ENCODE results near the gene LARGE1.

Gene LARGE1

DNA sequence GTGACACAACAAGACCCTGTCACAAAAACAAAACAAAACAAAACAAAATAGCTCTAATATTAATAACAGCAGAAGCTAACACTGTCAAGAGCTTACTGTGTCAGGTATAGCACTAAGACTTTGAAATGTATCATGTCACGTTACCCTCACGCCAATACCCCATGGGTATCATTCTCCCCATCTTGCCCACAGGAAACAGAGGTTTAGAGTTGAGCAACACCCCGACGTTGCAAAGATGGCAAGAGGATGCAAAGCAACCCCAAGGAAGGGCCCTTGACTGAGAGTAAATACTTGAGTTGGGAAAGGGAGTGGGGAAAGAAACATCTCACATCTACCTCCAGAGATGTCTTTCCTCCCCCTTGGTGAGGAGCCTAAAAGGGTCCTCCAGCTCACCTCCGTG is 366.8 kb downstream of the LARGE1 start:
- DNase-seq, result peak in 1 of 5 experiments; percentile 94

DNA sequence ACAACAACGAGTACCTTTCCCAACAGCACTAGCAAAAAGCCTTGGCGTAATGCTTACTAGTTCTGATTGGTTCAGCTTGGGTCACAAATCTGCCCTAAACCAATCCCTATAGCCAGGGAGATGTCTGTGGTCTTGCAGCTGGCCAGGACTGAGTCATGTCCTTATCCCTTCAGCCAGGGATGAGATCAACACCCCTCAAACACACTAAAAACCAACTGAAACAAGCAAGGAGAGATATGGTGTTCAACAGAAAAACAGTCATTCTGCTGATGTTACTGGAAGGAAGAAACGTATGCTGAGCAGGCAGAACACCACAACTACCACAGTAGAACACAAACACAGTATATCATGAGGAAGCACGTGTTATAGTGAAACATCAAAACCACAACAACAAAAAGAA is 375.6 kb downstream of the LARGE1 start:
- DNase-seq, result peak in 1 of 5 experiments; percentile 95

DNA sequence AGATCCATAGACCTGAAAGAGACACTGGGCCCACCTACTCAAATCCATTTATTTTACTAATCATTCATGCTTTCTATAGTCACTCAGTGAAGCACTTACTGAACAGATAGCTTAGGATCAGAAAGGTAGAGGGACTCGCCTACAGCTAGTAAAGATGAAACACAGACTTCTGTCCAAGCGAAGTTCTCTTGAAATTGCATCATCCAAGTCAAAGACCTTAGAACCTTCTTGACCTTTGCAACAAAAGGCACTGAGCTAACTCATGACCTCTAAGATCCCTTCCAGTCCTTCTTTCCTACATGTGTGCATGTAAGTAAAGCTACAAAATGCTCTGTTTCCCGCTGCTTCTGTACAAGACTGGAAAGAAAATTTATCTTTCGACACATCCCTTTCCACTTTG is 377.6 kb downstream of the LARGE1 start:
- DNase-seq, result no peak

DNA sequence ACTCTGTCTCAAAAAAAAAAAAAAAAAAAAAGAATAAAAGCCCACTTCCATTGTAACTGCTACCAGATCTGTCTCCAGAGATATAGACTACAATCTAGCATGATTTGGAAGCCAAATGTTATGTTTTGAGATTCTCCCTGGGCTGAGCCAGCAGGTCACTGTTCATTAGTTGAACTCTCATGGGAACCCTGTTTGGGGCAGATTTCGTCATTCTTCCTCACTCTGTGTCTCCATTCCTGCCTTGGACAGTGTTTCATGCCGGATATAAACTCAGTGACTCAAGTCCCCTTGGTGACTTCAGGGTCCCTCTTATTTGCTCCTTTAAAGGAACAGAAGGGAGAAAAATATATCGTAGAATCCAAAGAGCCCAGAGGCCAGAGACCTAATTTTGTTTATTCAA is 378.1 kb downstream of the LARGE1 start:
- DNase-seq, result no peak

DNA sequence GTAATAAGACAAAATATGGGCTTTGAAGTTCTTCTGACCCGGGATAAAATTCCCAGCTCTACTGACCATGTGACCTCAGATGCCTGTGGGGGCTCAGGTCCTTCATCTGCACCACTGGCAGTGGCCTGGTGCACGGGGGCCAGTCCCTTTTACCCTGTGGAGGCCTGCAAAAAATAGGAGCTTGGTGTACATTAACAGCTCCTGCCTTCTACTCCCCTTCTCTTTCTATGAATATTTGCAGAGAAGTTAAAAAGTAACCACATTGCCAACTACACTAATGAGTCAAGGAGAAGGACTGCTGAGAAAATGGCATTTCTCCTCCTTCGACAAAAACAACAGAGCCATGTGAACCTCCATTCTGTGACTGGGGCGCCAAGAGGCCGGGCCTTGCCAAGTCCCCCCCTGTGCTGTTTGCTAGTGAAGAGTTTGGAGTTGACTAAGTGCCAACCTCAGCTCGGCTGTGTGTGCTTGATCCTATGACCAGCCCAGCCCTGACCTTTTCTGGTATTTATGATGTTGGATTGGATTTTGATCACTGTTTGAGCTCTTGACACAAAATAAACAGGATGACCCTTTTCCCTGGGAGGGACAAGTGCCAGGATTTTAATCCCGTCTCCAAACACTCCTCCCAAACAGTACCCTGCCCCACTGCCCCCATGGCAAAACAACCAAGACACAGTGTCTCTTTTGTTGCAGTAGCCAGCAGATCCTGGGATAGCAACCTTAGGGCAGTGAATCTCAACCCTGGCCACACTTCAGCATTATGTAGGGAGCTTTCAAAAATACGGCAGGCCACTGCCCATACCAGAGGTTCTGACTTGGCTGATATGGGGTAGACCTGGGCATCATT is 380.1 kb downstream of the LARGE1 start:
- DNase-seq, result no peak

DNA sequence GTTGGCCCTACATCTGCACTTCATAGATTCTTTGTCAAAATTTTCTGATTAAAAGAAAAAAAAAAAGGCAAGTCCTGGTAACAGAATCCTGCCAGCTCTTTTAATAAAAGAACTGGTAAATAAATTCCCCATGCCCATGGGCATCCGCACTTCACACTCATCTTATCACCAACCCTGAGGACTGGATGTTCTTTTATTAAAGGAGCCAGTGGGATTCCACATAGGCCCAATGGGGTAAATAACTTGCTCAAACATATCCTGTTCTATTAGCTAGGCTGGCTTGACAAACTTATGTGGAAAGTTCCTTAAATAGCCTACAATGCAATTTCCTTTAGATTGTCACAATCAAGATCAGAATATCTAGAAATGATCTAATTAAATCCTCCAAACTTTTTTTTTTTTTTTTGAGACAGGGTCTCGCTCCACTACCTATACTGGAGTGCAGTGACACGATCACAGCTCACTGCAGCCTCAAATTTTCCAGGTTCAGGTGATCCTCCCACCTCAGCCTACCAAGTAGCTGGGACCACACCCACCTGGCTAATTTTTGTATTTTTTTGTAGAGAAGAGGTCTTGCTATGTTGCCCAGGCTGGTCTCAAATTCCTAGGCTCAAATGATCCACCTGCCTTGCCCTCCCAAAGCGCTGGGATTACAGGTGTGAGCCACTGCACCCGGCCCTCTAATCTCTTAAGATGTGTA is 380.9 kb downstream of the LARGE1 start:
- no peak for DNase-seq

DNA sequence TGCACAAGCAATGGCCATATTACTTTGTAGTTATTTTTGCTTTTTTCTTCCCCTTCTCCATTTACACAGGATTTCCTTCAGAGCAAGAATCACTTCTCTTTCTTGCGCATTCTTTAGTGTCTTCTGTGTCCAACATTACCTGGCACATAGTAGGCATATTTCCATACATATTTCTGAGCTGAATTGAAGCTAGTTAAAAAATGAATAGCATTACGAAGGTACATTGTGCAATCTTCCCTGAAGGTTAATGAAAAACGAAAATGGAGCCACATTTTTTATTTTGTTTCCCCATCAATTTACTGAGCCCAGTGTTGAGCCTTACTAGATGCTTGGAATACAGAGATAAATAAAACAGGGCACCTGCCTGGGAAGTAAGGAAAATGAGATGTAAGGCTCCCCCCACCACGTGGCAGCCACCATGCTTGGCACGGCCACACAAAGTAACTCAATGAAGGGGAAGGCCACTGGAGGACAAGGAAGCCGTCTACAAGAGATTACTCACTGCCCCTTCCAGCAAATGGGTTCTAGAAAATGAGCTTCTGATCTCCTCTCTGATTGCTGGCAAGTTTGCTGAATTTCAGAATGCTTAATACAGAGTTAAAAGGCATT is 381.9 kb downstream of the LARGE1 start:
- DNase-seq, result no peak

DNA sequence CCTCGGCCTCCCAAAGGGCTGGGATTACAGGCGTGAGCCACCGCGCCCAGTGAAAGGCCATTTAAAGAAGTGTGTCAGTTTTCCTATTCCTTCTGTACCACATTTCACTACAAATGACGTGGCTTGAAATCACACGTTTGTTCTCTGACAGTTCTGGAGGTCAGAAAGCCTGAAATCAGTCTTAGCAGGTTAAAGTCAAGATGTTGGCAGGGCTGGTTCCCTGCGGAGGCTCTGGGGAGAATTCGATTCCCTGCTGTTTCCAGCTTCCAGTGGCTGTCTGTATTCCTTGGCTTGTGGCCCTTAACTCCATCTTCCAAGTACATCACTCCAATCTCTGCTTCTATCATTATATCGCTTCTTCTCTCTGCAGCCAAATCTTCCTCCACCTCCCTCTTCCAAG is 383.2 kb downstream of the LARGE1 start:
- DNase-seq, result no peak

DNA sequence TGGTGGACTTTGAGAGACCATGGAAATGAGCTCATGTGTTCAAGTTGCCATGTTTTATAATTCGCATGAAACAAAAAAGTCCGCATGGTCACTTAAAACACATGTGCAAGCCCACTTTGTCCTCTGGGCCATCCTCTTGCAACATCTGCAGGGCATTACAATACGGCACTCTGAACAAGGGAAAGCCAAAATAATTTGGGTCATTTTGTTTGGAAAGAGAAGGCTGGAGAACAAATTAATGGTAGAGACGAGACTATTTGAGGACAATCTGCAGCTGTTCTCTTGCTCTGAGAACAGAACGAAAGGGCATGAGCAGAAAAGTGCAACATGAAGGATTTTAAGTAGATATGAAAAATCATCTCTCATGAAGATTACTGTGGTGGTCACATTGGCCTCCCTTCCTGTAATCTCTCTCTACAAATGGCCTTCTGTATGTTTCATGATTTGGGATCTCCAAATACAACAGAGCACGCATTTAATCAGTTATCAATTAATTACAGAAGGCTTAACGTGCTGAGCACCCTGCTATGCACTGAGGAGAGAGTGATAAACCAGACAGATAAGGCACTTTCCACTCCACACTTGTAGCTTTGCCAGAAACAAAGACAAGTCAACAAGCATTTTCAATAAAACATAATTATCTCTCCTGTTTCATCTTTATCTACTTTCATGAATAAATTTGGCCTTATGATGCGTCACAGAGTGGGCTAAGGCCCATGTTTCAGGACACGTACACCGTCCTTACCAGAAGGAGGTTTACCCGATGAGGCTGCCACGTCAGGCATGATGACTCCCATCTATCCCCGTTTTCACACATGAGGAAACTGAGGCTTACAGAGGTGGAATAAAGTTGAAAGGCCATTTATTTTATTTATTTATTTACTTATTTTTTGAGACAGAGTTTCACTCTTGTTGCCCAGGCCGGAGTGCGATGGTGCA is 384.1 kb downstream of the LARGE1 start:
- DNase-seq, result no peak

DNA sequence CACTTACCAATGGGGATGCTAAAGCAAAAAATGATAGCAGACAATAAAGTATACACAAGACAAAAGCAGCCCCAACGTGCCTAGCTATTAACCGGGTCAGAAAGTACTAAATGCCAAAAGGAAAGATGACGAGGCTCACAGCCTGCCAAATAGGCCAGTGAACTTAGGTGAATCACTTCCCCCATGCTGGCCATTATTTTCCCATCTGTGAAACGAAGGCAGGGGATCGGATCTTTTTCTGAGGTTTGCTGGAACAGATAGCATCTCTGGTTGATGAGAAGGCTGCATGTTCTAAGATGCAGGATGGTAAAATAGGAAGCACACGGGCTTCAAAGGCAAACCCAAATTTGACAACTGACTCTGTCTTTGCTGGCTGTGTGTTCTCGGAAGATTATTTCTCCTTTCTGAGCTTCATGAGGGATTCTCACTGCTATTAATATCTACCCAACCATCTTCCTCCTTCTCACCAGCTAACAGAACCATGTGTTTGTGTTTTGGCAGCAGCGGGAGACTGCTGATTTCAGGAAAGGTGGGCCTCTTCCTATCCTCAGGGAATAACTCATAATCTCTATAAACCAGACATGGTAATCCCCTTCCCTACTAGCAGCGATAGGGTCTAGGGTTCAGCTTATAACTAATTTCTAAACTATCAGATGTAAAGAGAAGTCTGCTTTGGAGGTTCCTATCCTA is 390.7 kb downstream of the LARGE1 start:
- no peak for DNase-seq

DNA sequence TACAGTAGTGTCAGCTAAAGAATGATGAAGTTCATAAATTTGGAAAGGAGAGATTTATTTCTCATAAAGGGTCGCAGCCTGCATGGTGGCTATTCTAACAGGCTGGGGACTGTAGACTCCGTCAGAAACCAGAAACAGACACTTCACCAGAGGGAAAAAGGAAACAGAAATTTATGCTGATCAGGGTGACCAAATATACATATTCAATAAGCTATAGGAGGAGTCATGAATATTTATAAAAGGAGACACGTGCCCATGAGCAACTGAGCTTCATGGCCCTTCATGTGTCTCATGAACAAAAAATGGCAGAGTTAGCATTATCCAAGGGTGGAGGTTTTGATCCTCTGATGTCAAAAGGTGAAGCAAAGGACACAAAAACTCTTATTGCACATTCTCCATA is 392.1 kb downstream of the LARGE1 start:
- no peak for DNase-seq

DNA sequence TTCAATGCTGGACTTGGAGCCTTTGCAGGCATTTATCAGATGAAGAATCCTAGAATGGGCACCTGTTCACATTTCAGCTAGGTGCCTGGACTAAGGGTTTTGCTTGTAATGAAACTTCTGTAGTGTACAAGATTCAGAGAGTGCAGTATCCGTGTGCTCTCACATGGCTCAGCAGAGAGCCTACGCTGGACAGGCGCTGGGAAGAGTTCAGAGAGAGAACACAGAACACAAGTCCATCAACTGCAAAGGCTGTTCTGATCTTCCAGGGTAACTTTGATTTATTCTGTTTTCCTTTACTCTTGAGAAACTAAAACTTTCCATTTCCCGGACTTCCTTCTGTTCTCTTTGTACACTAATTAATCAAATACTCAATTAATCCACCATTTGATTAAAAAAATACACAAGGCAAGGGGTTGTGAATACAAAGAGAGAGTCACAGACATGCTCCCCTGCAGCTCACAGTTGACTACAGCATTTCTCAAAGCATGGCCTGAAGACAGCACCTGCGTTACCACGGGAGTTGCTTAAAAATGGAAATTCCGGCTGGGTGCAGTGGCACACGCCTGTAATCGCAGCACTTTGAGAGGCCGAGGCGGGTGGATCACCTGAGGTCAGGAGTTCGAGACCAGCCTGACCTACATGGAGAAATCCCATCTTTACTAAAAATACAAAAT is 393.7 kb downstream of the LARGE1 start:
- no peak for DNase-seq

DNA sequence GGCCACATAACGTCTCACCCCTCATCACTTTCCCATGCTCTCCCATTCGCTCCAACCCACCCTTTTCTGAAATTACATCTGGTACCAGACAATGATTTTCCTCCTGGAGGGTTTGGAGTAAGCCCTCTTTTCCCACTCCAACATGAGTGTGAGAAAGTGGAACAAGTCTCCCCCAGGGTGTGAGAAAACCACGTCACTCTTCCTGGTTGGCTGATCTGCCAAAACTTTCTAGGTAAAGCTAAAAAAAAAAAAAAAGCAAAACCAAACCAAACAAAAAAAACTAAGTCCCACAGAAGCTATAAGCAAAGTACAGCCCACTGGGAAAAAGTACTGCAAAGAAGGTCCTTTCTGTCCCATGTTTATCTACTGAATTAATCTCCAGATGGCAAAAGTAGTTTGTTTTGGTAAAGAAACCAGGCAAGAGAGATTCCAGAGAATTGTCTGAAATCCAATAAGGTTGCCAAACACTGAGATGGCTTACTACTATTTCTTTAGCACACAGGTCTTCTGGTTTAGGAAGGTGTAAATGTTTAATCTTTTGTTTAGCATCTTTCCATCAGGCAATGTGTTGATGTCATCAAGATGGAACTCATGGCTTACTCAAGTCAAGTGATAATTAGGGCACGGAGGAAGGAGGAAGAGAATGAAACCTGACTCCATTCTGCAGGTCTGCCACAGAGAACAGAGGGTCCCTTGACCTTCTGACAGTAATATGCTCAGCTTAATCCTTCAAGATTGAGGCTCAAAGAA is 395.6 kb downstream of the LARGE1 start:
- no peak for DNase-seq

DNA sequence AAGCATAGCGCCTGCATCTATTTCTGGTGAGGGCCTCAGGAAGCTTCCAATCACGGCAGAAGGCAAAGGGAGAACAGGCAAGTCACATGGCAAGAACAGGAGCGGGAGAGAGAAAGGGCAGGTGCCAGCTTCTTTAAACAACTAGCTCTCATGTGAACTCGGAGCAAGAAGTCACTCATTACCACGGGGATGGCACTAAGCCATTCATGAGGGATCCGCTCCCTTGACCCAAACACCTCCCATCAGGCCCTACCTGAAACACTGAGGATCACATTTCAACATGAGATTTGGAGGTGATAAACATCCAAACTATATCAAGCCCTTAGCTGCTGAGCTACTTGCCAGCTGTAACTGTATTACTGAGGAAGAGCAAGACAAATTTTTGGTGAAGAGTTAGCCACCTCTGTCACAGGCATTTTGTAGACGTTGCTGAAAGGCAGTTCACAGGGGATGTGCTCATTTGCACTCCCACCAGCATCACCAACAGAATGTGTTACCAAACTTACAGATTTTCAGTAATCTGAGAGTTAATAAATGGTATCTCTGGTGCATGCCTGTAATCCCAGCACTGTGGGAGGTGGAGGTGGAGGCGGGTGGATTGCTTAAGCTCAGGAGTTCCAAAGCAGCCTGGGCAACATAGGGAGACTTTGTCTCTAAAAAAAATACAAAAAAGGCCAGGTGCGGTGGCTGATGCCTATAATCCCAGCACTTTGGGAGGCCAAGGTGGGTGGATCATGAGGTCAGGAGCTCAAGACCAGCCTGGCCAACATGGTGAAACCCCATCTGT is 398.2 kb downstream of the LARGE1 start:
- DNase-seq, result no peak

DNA sequence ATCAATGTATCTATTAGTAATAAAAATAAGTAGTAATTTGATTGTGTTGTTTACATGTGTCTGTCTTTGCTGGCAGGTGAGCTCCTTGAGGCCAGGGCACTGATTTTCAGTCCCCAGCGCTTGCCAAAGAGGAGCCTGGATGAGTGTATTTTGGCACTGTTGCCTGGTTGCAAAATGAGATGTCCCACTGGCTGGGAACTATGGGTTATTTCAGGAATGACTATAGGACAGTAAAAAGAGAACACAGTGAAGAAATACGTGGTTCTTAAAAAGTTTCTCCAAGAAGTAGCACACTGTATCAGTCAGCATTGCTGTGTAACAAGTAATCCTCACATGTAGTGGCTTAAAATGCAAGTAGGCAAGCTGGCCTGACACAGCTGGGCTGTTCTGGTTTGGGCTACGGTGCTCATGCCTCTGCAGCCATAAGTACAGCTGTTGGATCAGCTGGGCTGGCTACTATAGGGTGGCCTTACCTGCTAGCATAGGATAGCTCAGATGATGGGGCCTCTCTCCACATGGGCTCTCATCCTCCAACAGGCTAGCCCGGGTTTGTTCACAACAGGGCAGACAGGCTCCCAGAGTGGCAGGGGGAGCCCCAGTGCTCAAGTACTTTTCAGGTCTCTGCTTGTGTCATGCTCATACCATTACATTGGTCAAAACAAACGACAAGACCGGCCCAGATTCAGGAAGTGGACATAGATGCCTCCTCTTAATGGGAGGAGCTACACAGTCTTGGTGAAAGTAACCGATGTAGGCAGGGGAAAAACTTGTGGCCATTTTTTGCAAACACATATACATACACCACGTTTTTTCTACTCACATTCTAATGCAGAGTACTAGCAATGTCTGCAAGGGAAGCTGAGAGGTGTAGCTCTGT is 399.1 kb downstream of the LARGE1 start:
- DNase-seq, result no peak

DNA sequence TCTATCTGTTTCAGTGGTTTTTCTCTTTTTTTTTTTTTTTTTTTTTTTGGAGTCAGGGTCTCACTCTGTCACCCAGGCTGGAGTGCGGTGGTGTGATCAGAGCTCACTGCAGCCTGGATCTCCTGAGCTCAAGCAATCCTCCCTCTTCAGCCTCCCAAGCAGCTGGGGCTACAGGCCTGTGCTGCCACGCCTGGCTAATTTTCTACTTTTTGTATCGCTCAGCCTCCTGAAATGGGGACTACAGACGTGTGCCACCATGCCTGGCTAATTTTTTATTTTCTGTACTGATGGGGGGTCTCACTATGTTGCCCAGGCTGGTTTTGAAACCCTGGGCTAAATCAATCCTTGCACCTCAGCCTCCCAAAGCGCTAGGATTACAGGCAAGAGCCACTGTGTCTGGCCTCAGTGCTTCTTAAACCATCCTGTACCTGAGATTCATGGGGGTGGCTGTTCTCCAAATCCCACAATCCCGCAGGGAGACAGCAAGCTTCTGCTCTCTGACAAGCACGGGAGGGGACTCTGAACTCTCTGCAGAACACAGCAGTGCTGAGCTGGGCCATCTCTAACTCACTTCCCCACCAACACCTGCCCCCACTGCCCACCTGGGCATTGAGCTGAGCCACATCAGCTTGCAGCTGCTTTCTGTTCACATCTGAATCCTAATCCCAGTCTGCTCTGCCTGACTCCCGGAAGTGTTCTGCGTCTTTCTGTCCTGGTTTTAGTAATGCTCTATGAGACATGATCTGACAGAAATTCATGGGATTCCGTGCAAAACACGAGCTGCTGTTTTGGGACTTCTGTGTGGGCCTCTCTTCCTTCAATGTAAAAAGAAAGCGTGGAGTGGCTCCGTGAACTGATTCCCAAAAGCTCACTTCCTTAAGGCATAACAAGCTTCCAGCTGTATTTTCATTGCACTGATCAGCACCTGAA is 400.0 kb downstream of the LARGE1 start:
- DNase-seq, result no peak
